Tibial nerve (tissue), 4 donors: ENCODE results near the gene ITGB6. TPM values are rescaled to one million over a fixed set of nuclear protein-coding genes. Genes with fewer than 3 reads are reported as not detected.
A peak's percentile ranks its signal among the peaks of the same experiment; 100 is the strongest.

Source experiments
- DNase-seq, 2 donors: peaks; one replicate each; pipeline ENCODE4 v3.0.0-alpha.2; 2019; ENCODE audit warnings: low spot score in 2 of 2
- H3K27ac ChIP-seq, 4 donors: fragments of 200-600 bp; sonication (generic) in 3 of 4; one replicate each; pipeline ENCODE4 v1.5.1; 2017 to 2019; ENCODE audit warnings: mild to moderate bottlenecking in 1 of 4
- H3K27me3 ChIP-seq, 2 donors: fragments of 200-600 bp; sonication (generic) in 1 of 2; one replicate each; pipeline versions ENCODE4 v1.5.1 to v1.6.0; 2017 to 2019
- H3K36me3 ChIP-seq, 3 donors: fragments of 200-600 bp; sonication (generic); one replicate each; pipeline ENCODE4 v1.5.1; 2018 to 2019
- H3K4me1 ChIP-seq, 4 donors: fragments of 200-600 bp; sonication (generic) in 3 of 4; one replicate each; pipeline ENCODE4 v1.5.1; 2017 to 2019
- H3K4me3 ChIP-seq, 4 donors: fragments of 200-600 bp; sonication (generic) in 3 of 4; one replicate each; pipeline ENCODE4 v1.5.1; 2017 to 2019; ENCODE audit warnings: mild to moderate bottlenecking in 1 of 4, moderate library complexity in 1 of 4
- H3K9me3 ChIP-seq, 4 donors: fragments of 200-600 bp; sonication (generic) in 3 of 4; one replicate each; pipeline ENCODE4 v1.5.1; 2017 to 2019
- EP300 ChIP-seq, 2 donors: sonication (generic); formaldehyde crosslinking; IDR thresholded peaks; one replicate each; pipeline ENCODE4 v1.6.1; 2017; ENCODE audit warnings: antibody characterized with exemption in 2 of 2, mild to moderate bottlenecking in 1 of 2
- POLR2A ChIP-seq, 2 donors: fragments of 450-650 bp; IDR thresholded peaks; one replicate each; pipeline ENCODE4 v1.6.1; 2017; ENCODE audit warnings: antibody characterized with exemption in 2 of 2, mild to moderate bottlenecking in 2 of 2, moderate library complexity in 2 of 2
- WGBS, 2 donors: methylation state at CpG; one replicate each; pipeline ENCODE4 v1.1.5; 2018; 5-methylcytosine and 5-hydroxymethylcytosine counted together
- total RNA-seq, 4 donors: library from RNA; depleted of rRNA; stranded (reverse); fragments of >200 nt; gene quantifications; one replicate each; pipeline ENCODE4 v1.1.0, GENCODE V29; 2016
- TF ChIP-seq, protein P1 (sequence below), 5 experiments: fragments of 200-600 bp in 3 of 5; fragments of 450-650 bp in 2 of 5; sonication (generic) in 3 of 5; IDR thresholded peaks; one replicate each; pipeline ENCODE4 v1.5.1; 2016 to 2019; ENCODE audit warnings: antibody characterized with exemption in 5 of 5, mild to moderate bottlenecking in 3 of 5, moderate library complexity in 2 of 5

Gene ITGB6
- total RNA-seq, 4 donors from 2014 or later, result not detected

GRCh38 chr2:160206436-160206835, 6.4 kb upstream of the ITGB6 start:
- H3K4me1 ChIP-seq, result peaks cover 0 to 33% (median 14%) of the 10 kb centered on the region in 4 donors
- no peak overlapping the region for H3K4me3 ChIP-seq
- WGBS, 2 donors, result 85 to 97% methylated on average over 4 of the region's 4 CpGs
- H3K27ac ChIP-seq, result no peak overlapping the region
- TF ChIP-seq EP300 (IDR thresholded peaks at IDR 0.05) (no peak), POLR2A (IDR thresholded peaks at IDR 0.05) (no peak)
- TF ChIP-seq, protein P1, sequence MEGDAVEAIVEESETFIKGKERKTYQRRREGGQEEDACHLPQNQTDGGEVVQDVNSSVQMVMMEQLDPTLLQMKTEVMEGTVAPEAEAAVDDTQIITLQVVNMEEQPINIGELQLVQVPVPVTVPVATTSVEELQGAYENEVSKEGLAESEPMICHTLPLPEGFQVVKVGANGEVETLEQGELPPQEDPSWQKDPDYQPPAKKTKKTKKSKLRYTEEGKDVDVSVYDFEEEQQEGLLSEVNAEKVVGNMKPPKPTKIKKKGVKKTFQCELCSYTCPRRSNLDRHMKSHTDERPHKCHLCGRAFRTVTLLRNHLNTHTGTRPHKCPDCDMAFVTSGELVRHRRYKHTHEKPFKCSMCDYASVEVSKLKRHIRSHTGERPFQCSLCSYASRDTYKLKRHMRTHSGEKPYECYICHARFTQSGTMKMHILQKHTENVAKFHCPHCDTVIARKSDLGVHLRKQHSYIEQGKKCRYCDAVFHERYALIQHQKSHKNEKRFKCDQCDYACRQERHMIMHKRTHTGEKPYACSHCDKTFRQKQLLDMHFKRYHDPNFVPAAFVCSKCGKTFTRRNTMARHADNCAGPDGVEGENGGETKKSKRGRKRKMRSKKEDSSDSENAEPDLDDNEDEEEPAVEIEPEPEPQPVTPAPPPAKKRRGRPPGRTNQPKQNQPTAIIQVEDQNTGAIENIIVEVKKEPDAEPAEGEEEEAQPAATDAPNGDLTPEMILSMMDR (IDR thresholded peaks at IDR 0.05), result no peak
- no peaks in the 10 kb centered on the region for H3K27me3 ChIP-seq
- no peaks in the 10 kb centered on the region for H3K9me3 ChIP-seq
- no peak for DNase-seq
- no peaks in the 10 kb centered on the region for H3K36me3 ChIP-seq

- TF ChIP-seq POLR2A (IDR thresholded peaks at IDR 0.05) (no peak), EP300 (IDR thresholded peaks at IDR 0.05) (no peak)
- TF ChIP-seq, protein P1 (IDR thresholded peaks at IDR 0.05), result no peak
- no peaks in the 10 kb centered on the region for H3K27me3 ChIP-seq
- H3K36me3 ChIP-seq, result no peaks in the 10 kb centered on the region
- no peaks in the 10 kb centered on the region for H3K9me3 ChIP-seq
- H3K4me3 ChIP-seq, result no peak overlapping the region
- no peak for DNase-seq
- 76 to 80% methylated on average over 6 to 7 of the region's 7 CpGs for WGBS, 2 donors
- peaks cover 0 to 33% (median 14%) of the 10 kb centered on the region in 4 donors for H3K4me1 ChIP-seq
- peak overlapping the region in 2 of 4 donors; percentile 22 to 24 for H3K27ac ChIP-seq
Observed at GRCh38 chr2:160205505-160205904, 5.4 kb upstream of the ITGB6 start.

GRCh38 chr2:160203422-160203821, 3.4 kb upstream of the ITGB6 start:
- Histone ChIP-seq H3K4me3 (no peak overlapping the region), H3K9me3 (no peaks in the 10 kb centered on the region), H3K36me3 (no peaks in the 10 kb centered on the region), H3K27me3 (no peaks in the 10 kb centered on the region), H3K4me1 (peaks cover 0 to 15% (median 7%) of the 10 kb centered on the region in 4 donors), H3K27ac (no peak overlapping the region)
- DNase-seq, result no peak
- TF ChIP-seq, protein P1 (IDR thresholded peaks at IDR 0.05), result no peak
- TF ChIP-seq POLR2A (IDR thresholded peaks at IDR 0.05), result no peak
- no peak for TF ChIP-seq EP300 (IDR thresholded peaks at IDR 0.05)
- WGBS, 2 donors, result 59 to 75% methylated on average over 3 of the region's 3 CpGs

DNA sequence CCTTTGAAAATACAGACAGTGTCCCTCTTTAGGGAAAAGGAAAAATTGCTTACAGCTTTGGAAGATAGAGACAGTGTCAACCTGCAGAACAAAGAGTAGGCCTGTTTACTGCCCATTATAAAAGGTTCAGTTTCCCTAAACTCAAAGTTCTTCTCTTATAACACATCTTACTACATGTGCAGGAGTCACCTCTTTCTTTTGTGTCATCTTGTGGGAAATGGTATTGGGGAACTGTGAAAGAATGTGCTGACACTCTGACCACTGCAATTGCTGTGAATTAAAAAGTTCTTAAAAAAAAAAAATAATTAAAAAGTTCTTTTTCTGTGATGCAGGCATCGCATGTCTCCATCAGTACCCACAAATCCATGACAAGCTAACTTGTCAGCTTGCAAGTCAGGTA, 2.9 kb upstream of the ITGB6 start:
- Histone ChIP-seq H3K9me3 (no peaks in the 10 kb centered on the region), H3K27me3 (no peaks in the 10 kb centered on the region), H3K27ac (no peak overlapping the region), H3K4me3 (no peak overlapping the region), H3K36me3 (no peaks in the 10 kb centered on the region), H3K4me1 (peaks cover 0 to 11% (median 3%) of the 10 kb centered on the region in 4 donors)
- 97 to 100% methylated on average over 1 of the region's 1 CpG for WGBS, 2 donors
- no peak for TF ChIP-seq EP300 (IDR thresholded peaks at IDR 0.05)
- DNase-seq, result no peak

DNA sequence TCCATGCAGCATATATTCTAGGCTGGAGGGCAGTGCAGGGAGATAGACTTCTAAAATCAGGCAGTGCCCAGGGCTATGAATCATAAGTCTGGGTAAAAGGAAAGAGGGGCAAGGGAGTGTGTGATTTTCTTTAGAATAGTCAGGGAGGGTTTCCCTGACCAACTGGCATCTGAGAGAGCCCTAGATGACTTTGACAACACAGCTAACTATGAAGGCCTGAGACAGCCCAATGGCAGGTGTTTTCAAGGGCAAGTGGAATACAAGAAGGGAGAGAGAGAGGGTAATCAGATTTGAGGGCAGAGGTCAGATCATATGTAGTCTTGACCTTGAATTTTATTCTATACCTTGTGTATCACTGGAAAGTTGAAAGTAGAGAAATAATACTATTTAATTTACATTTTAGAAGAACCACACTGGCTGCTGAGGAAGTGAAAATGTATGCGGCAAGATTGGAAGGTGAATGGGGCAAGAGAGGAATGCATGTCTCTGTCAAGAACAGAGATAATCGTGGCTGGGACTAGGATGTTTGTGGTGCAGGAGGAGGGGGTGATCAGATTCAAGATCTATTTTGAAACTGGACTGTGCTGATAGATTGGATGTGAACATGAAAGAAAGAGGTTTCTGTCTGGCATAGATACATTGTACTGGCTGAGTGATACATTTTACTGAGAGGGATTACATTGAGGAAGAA, 1.9 kb upstream of the ITGB6 start:
- Histone ChIP-seq H3K27me3 (no peaks in the 10 kb centered on the region), H3K4me3 (no peak overlapping the region), H3K36me3 (no peaks in the 10 kb centered on the region), H3K9me3 (no peaks in the 10 kb centered on the region), H3K27ac (no peak overlapping the region), H3K4me1 (peaks cover 0 to under 1% (median 0%) of the 10 kb centered on the region in 4 donors)
- TF ChIP-seq EP300 (IDR thresholded peaks at IDR 0.05), result no peak
- TF ChIP-seq, protein P1 (IDR thresholded peaks at IDR 0.05), result no peak
- no peak for TF ChIP-seq POLR2A (IDR thresholded peaks at IDR 0.05)
- 76 to 79% methylated on average over 2 of the region's 2 CpGs for WGBS, 2 donors
- DNase-seq, result no peak
